22Rv1 (cell line): ENCODE results near the gene TBCK.

ENCODE experiments used
- H3K27ac ChIP-seq: fragments of 450-650 bp; 2 replicates; pipeline ENCODE4 v1.5.1; 2017
- CTCF ChIP-seq: fragments of 450-650 bp; IDR thresholded peaks from 2 replicates; pipeline ENCODE4 v1.5.1; 2017; ENCODE audit warnings: mild to moderate bottlenecking
- ZFX ChIP-seq: fragments of 450-650 bp; IDR thresholded peaks from 2 replicates; pipeline ENCODE4 v1.6.1; 2017; ENCODE audit warnings: antibody characterized with exemption, borderline replicate concordance

Gene TBCK

GRCh38 chr4:106034751-106035150 lies 281.3 kb downstream of the TBCK start:
- no peak for TF ChIP-seq ZFX
- no peak for TF ChIP-seq CTCF
- H3K27ac ChIP-seq = no peak overlapping the region

GRCh38 chr4:106034220-106034619 lies 281.8 kb downstream of the TBCK start:
- no peak overlapping the region for H3K27ac ChIP-seq
- TF ChIP-seq ZFX (no peak), CTCF (no peak)

GRCh38 chr4:106033469-106033868 lies 282.5 kb downstream of the TBCK start:
- TF ChIP-seq CTCF (no peak), ZFX (no peak)
- no peak overlapping the region for H3K27ac ChIP-seq

- H3K27ac ChIP-seq = no peak overlapping the region
Observed at GRCh38 chr4:106032851-106033286, 283.1 kb downstream of the TBCK start.

GRCh38 chr4:106022454-106022853 lies 293.6 kb downstream of the TBCK start:
- H3K27ac ChIP-seq = no peak overlapping the region
- TF ChIP-seq ZFX (no peak), CTCF (no peak)

More at GRCh38 chr4:106032851-106033286, 283.1 kb downstream of the TBCK start:
- no peak for TF ChIP-seq ZFX
- TF ChIP-seq CTCF = no peak

- TF ChIP-seq ZFX (no peak), CTCF (no peak)
- H3K27ac ChIP-seq = no peak overlapping the region
Observed at GRCh38 chr4:106021737-106022410, 294.1 kb downstream of the TBCK start.

- H3K27ac ChIP-seq = no peak overlapping the region
- no peak for TF ChIP-seq CTCF
- TF ChIP-seq ZFX = no peak
Observed at GRCh38 chr4:106019771-106020170, 296.2 kb downstream of the TBCK start.
